IMR-90 (cell line): ENCODE measurements around the gene MEN1. TPM values are rescaled to one million over a fixed set of nuclear protein-coding genes. Genes with fewer than 3 reads are reported as not detected.
A peak's percentile ranks its signal among the peaks of the same experiment; 100 is the strongest.

Experiments used
- ATAC-seq: fragments of 200-7000 bp; cut with Tn5 transposase; 2 replicates; pipeline ENCODE4 v1.9.1; 2020; ENCODE audit warnings: low read depth, mild to moderate bottlenecking, moderate library complexity
- BruUV-seq: library from RNA; stranded (reverse); fragments of 400-500 nt; replicated peaks from 2 replicates; lab custom pipeline; 2021; lab: Mats Ljungman, UMichigan
- CTCF ChIA-PET: fragments of 300-600 bp; formaldehyde crosslinking; extraction: SDS; loops from one replicate; lab custom pipeline; 2021; ENCODE audit warnings: antibody characterized with exemption; lab: Yijun Ruan, JAX
- POLR2A ChIA-PET: fragments of 300-600 bp; sonication (Branson Sonifier 250); formaldehyde crosslinking; loops from one replicate; lab custom pipeline; 2022; ENCODE audit warnings: antibody characterized with exemption; ENCODE audit not compliant: unreplicated experiment; lab: Charles Lee
- DNase-seq: peaks from one replicate; pipeline ENCODE4 v3.0.0; 2013
- H2AFZ ChIP-seq: replicated peaks from 2 replicates; pipeline ENCODE3; 2013; ENCODE audit warnings: low read length, mild to moderate bottlenecking; ENCODE audit not compliant: poor library complexity
- H2AK5ac ChIP-seq: 2 replicates; pipeline ENCODE4 v1.6.1; 2013; ENCODE audit warnings: low read depth, low read length, inconsistent platforms
- H2AK9ac ChIP-seq: replicated peaks from 2 replicates; pipeline ENCODE3; 2013; ENCODE audit warnings: mild to moderate bottlenecking, low read depth, low read length, moderate library complexity; ENCODE audit not compliant: poor library complexity
- H2BK120ac ChIP-seq: 2 replicates; pipeline ENCODE4 v1.6.1; 2013; ENCODE audit warnings: low read depth, low read length, inconsistent platforms
- H2BK15ac ChIP-seq: 3 replicates; pipeline ENCODE4 v1.6.1; 2013; ENCODE audit warnings: low read depth, low read length, inconsistent platforms
- H2BK20ac ChIP-seq: 2 replicates; pipeline ENCODE4 v1.6.1; 2013; ENCODE audit warnings: low read depth, mild to moderate bottlenecking, inconsistent platforms, low read length, moderate library complexity
- H2BK5ac ChIP-seq: 2 replicates; pipeline ENCODE4 v1.6.1; 2013; ENCODE audit warnings: mild to moderate bottlenecking, low read depth, low read length, inconsistent platforms; ENCODE audit not compliant: poor library complexity, severe bottlenecking
- H3K14ac ChIP-seq: replicated peaks from 2 replicates; pipeline ENCODE4 v1.6.1; 2013; ENCODE audit warnings: low read depth, low read length, inconsistent platforms
- H3K18ac ChIP-seq: 2 replicates; pipeline ENCODE4 v1.6.1; 2013; ENCODE audit warnings: low read depth, low read length, control low read depth
- H3K23ac ChIP-seq: 2 replicates; pipeline ENCODE4 v1.6.1; 2013; ENCODE audit warnings: low read depth, low read length, inconsistent platforms
- H3K27ac ChIP-seq: 2 replicates; pipeline ENCODE4 v1.5.1; 2013; ENCODE audit warnings: mild to moderate bottlenecking, control low read depth, low read length; ENCODE audit not compliant: insufficient read depth
- H3K27me3 ChIP-seq: 2 replicates; pipeline ENCODE4 v1.6.1; 2013; ENCODE audit warnings: low read length; ENCODE audit not compliant: control insufficient read depth, insufficient read depth
- H3K36me3 ChIP-seq: 2 replicates; pipeline ENCODE4 v1.6.1; 2013; ENCODE audit warnings: low read length, mixed read lengths; ENCODE audit not compliant: control insufficient read depth, insufficient read depth
- H3K4ac ChIP-seq: 2 replicates; pipeline ENCODE4 v1.6.1; 2013; ENCODE audit warnings: low read depth, low read length, inconsistent platforms
- H3K4me1 ChIP-seq: 2 replicates; pipeline ENCODE4 v1.6.1; 2013; ENCODE audit warnings: low read length, mixed read lengths; ENCODE audit not compliant: control insufficient read depth, insufficient read depth
- H3K4me2 ChIP-seq: 2 replicates; pipeline ENCODE4 v1.6.1; 2013; ENCODE audit warnings: low read depth, mild to moderate bottlenecking, control low read depth, low read length, moderate library complexity
- H3K4me3 ChIP-seq: 2 replicates; pipeline ENCODE4 v1.5.1; 2013; ENCODE audit warnings: low read depth, mild to moderate bottlenecking, control low read depth, low read length, moderate library complexity; ENCODE audit not compliant: insufficient read depth
- H3K56ac ChIP-seq: 2 replicates; pipeline ENCODE4 v1.6.1; 2013; ENCODE audit warnings: low read length, inconsistent platforms; ENCODE audit not compliant: insufficient read depth; ENCODE audit errors: extremely low read depth
- H3K79me1 ChIP-seq, 2 experiments: 2 replicates each; pipeline ENCODE4 v1.6.1; 2013; ENCODE audit warnings: low read length in 2 of 2, inconsistent platforms in 1 of 2, low read depth in 1 of 2
- H3K9ac ChIP-seq: 2 replicates; pipeline ENCODE4 v1.6.1; 2013; ENCODE audit warnings: low read depth, low read length, control low read depth
- H3K9me1 ChIP-seq: 2 replicates; pipeline ENCODE4 v1.6.1; 2013; ENCODE audit warnings: low read length, inconsistent platforms; ENCODE audit not compliant: insufficient read depth
- H3K9me3 ChIP-seq: 2 replicates; pipeline ENCODE4 v1.6.1; 2013; ENCODE audit warnings: low read length; ENCODE audit not compliant: control insufficient read depth, insufficient read depth
- H4K20me1 ChIP-seq: 2 replicates; pipeline ENCODE4 v1.6.1; 2013; ENCODE audit warnings: low read length, inconsistent platforms; ENCODE audit not compliant: insufficient read depth
- H4K5ac ChIP-seq: 2 replicates; pipeline ENCODE4 v1.6.1; 2013; ENCODE audit warnings: mild to moderate bottlenecking, low read depth, low read length, control low read depth
- H4K8ac ChIP-seq, 2 experiments: 2 replicates each; pipeline ENCODE4 v1.6.1; 2013; ENCODE audit warnings: low read depth in 2 of 2, low read length in 2 of 2, control low read depth in 1 of 2, inconsistent platforms in 1 of 2
- H4K91ac ChIP-seq: 2 replicates; pipeline ENCODE4 v1.6.1; 2013; ENCODE audit warnings: low read depth, low read length, inconsistent platforms; ENCODE audit not compliant: insufficient read depth
- BHLHE40 ChIP-seq: fragments of 150-350 bp; IDR thresholded peaks from 2 replicates; pipeline ENCODE4 v1.6.1; 2016; ENCODE audit warnings: mild to moderate bottlenecking, low read depth, low read length
- CHD1 ChIP-seq: IDR thresholded peaks from 2 replicates; pipeline ENCODE4 v1.6.1; 2012; ENCODE audit warnings: low read depth, low read length, improper control_type of control experiment
- MAFK ChIP-seq: IDR thresholded peaks from 2 replicates; pipeline ENCODE4 v1.6.1; 2012; ENCODE audit warnings: low read depth, low read length, improper control_type of control experiment
- NFE2L2 ChIP-seq: fragments of 150-350 bp; IDR thresholded peaks from 2 replicates; pipeline ENCODE4 v1.6.1; 2016; ENCODE audit warnings: low read depth, mild to moderate bottlenecking, low read length
- RCOR1 ChIP-seq: IDR thresholded peaks from 2 replicates; pipeline ENCODE4 v1.6.1; 2012; ENCODE audit warnings: mild to moderate bottlenecking, low read length, improper control_type of control experiment; ENCODE audit not compliant: insufficient replicate concordance
- SMC3 ChIP-seq: fragments of 150-350 bp; IDR thresholded peaks from 2 replicates; pipeline ENCODE4 v1.6.1; 2016; ENCODE audit warnings: low read depth, mild to moderate bottlenecking, antibody characterized with exemption, low read length, moderate library complexity
- USF2 ChIP-seq: fragments of 150-350 bp; IDR thresholded peaks from 2 replicates; pipeline ENCODE4 v1.6.1; 2017; ENCODE audit warnings: mild to moderate bottlenecking, antibody characterized with exemption, low read length, low read depth
- WGBS, 2 experiments: methylation state at CpG; one replicate each; pipeline versions ENCODE4 v1.1.5 to v1.1.7; 2013; ENCODE audit warnings: missing lambda C conversion rate in 2 of 2; ENCODE audit not compliant: insufficient read length in 1 of 2; ENCODE audit errors: extremely low coverage in 2 of 2; 5-methylcytosine and 5-hydroxymethylcytosine counted together
- dilution Hi-C: fragments of 300-500 bp; cut with HindIII; formaldehyde crosslinking; loops from one replicate; pipeline ENCODE4 v1.14.3; 2018; ENCODE audit warnings: low sequenced_read_pairs; ENCODE audit not compliant: unreplicated experiment
- in situ Hi-C: fragments of 300-500 bp; cut with MboI; formaldehyde crosslinking; loops from 3 replicates; pipeline ENCODE4 v1.14.3; 2019; ENCODE audit warnings: low sequenced_read_pairs, inconsistent platforms, mixed read lengths
- intact Hi-C: fragments of 100-400 bp; cut with micrococcal nuclease; formaldehyde crosslinking; loops from 2 replicates; pipeline ENCODE4 v1.10.0; 2022
- polyA plus RNA-seq, 3 experiments: library from polyadenylated mRNA; depleted of rRNA; stranded (reverse); fragments of >200 nt; gene quantifications; 2 replicates each; pipeline ENCODE4 v1.2.3, GENCODE V29; 2012; ENCODE audit warnings: low replicate concordance in 1 of 3
- total RNA-seq: library from RNA; depleted of rRNA; stranded (reverse); fragments of >200 nt; gene quantifications from 2 replicates; pipeline ENCODE4 v1.2.3, GENCODE V29; 2012

The MEN1 gene
- total and polyA plus RNA-seq, 2 of the 4 experiments (the other 2 are of a cell fraction), result 8.8 to 35.7 TPM

- Histone ChIP-seq H3K23ac (peak overlapping the region; percentile 48; the same call in 1 of the 2 replicates), H2BK120ac (no peak overlapping the region), H4K5ac (no peak overlapping the region), H3K9me3 (no peaks in the 10 kb centered on the region), H3K27ac (no peak overlapping the region), H3K56ac (no peak overlapping the region), H4K20me1 (peaks cover 56% of the 10 kb centered on the region), H4K91ac (no peak overlapping the region), H2AFZ (no peak overlapping the region), H3K4me2 (peak overlapping the region; percentile 98; the same call in 1 of the 2 replicates), H3K79me1 (peaks cover 21 to 59% of the 10 kb centered on the region in 2 experiments), H3K14ac (no peak overlapping the region), H4K8ac (no peak overlapping the region), H3K4ac (no peak overlapping the region), H3K9ac (peak overlapping the region; percentile 78; the same call in 1 of the 2 replicates), H3K27me3 (no peaks in the 10 kb centered on the region), H3K9me1 (no peaks in the 10 kb centered on the region; the same call in 1 of the 2 replicates), H2AK5ac (no peak overlapping the region), H3K36me3 (peaks cover 37% of the 10 kb centered on the region), H3K4me1 (peaks cover 2% of the 10 kb centered on the region), H3K18ac (no peak overlapping the region), H2AK9ac (no peak overlapping the region), H2BK5ac (no peak overlapping the region), H3K4me3 (no peak overlapping the region), H2BK20ac (no peak overlapping the region), H2BK15ac (no peak overlapping the region)
- TF ChIP-seq BHLHE40 (no peak), MAFK (no peak), NFE2L2 (no peak), SMC3 (no peak), USF2 (no peak), RCOR1 (no peak), CHD1 (no peak)
- intact Hi-C loops (no loop called here), in situ Hi-C loops (no loop called here), dilution Hi-C loops (no loop called here)
- no peak for ATAC-seq
- DNase-seq, result no peak
- ChIA-PET POLR2A (no interaction called here), CTCF (interaction anchor here (1.4 kb wide), 1 partner anchor 13 kb away, joined by 3 read pairs; no protein-coding TSS in a partner anchor)
- no TSS peak for BruUV-seq
- 78% methylated on average over 4 of the region's 6 CpGs; no CpG with 5 or more reads in 1 of the 2 experiments for WGBS, 2 experiments
These were observed 33.9 kb downstream of the MEN1 start for GRCh38 chr11:64776425-64776824.
